M059J (cell line): Measurements from ENCODE around the gene CAMK1D. TPM values are rescaled to one million over a fixed set of nuclear protein-coding genes. Genes with fewer than 3 reads are reported as not detected.
"Not testable (repeated sequence)": the region's sequence is repeated elsewhere in the genome, so short reads cannot be mapped to it uniquely, and the experiment has no call there.

ENCODE experiments used
- DNase-seq: peaks from one replicate; pipeline ENCODE4 v3.0.0-alpha.2; 2012; ENCODE audit warnings: low read depth
- total RNA-seq: library from RNA; depleted of rRNA; stranded (reverse); fragments of >200 nt; shearing (Covaris generic); gene quantifications from 2 replicates; pipeline ENCODE4 v1.2.3, GENCODE V29; 2014

Gene CAMK1D
- total RNA-seq, 1 experiment from 2014 or later, result 0.57 TPM

- no peak for DNase-seq
Observed at GRCh38 chr10:12428447-12429135, 79.2 kb downstream of the CAMK1D start.

GRCh38 chr10:12430406-12430982 is 81.1 kb downstream of the CAMK1D start:
- DNase-seq, result no peak

GRCh38 chr10:12431151-12432101 is 82.1 kb downstream of the CAMK1D start:
- no peak for DNase-seq

GRCh38 chr10:12432402-12433189 is 83.2 kb downstream of the CAMK1D start:
- no peak for DNase-seq

GRCh38 chr10:12434277-12434676 is 84.9 kb downstream of the CAMK1D start:
- DNase-seq, result no peak

- DNase-seq, result not testable (repeated sequence)
Observed at GRCh38 chr10:12434677-12435076, 85.3 kb downstream of the CAMK1D start.

- DNase-seq, result no peak
Observed at GRCh38 chr10:12435348-12435747, 86.0 kb downstream of the CAMK1D start.

- no peak for DNase-seq
Observed at GRCh38 chr10:12438919-12439692, 89.8 kb downstream of the CAMK1D start.

GRCh38 chr10:12439767-12440166 is 90.4 kb downstream of the CAMK1D start:
- not testable (repeated sequence) for DNase-seq

- DNase-seq, result no peak
Observed at GRCh38 chr10:12443026-12443425, 93.7 kb downstream of the CAMK1D start.

GRCh38 chr10:12444981-12445700 is 95.8 kb downstream of the CAMK1D start:
- DNase-seq, result no peak

- no peak for DNase-seq
Observed at GRCh38 chr10:12445701-12446334, 96.5 kb downstream of the CAMK1D start.

- no peak for DNase-seq
Observed at GRCh38 chr10:12448340-12448728, 99.0 kb downstream of the CAMK1D start.

GRCh38 chr10:12448729-12449391 is 99.5 kb downstream of the CAMK1D start:
- DNase-seq, result peak; percentile 85

GRCh38 chr10:12455318-12455717 is 106.0 kb downstream of the CAMK1D start:
- DNase-seq, result no peak

- DNase-seq, result no peak
Observed at GRCh38 chr10:12455766-12456165, 106.4 kb downstream of the CAMK1D start.

GRCh38 chr10:12459340-12459739 is 110.0 kb downstream of the CAMK1D start:
- DNase-seq, result no peak

GRCh38 chr10:12459762-12460161 is 110.4 kb downstream of the CAMK1D start:
- DNase-seq, result no peak

GRCh38 chr10:12463459-12463838 is 114.1 kb downstream of the CAMK1D start:
- DNase-seq, result no peak
